SK-N-SH (cell line): ENCODE data around the gene DGLUCY. TPM values are rescaled to one million over a fixed set of nuclear protein-coding genes. Genes with fewer than 3 reads are reported as not detected.

Source experiments
- CTCF ChIA-PET: fragments of 300-600, 350-600 bp; formaldehyde crosslinking; extraction: SDS; loops from one replicate; lab custom pipeline; 2021; lab: Yijun Ruan, JAX
- POLR2A ChIA-PET: fragments of 350-600 bp; sonication (Branson Sonifier 250); formaldehyde crosslinking; extraction: SDS; loops from one replicate; lab custom pipeline; 2020; ENCODE audit warnings: antibody characterized with exemption, inconsistent platforms; lab: Yijun Ruan, JAX
- DNase-seq: peaks from one replicate; pipeline ENCODE4 v3.0.0; 2012
- H2AFZ ChIP-seq: fragments of 200-600 bp; sonication (generic); 2 replicates; pipeline ENCODE4 v1.8.1; 2016; ENCODE audit warnings: antibody characterized with exemption, mild to moderate bottlenecking, low read depth
- H3F3A ChIP-seq: fragments of 200-600 bp; sonication (generic); replicated peaks from 2 replicates; pipeline ENCODE3; 2016; ENCODE audit warnings: antibody characterized with exemption, mild to moderate bottlenecking; ENCODE audit not compliant: insufficient read depth
- H3K27ac ChIP-seq, 2 experiments: fragments of 200-500 bp in 1 of 2; fragments of 200-600 bp in 1 of 2; sonication (Bioruptor generic) in 1 of 2; sonication (generic), shearing (Covaris generic) in 1 of 2; 2 replicates each; pipeline versions ENCODE4 v1.5.1 to v1.6.1; 2014 to 2016; ENCODE audit warnings: low read depth in 2 of 2, inconsistent platforms in 1 of 2, low read length in 1 of 2, mild to moderate bottlenecking in 1 of 2, mixed read lengths in 1 of 2
- H3K27me3 ChIP-seq: fragments of 200-600 bp; sonication (generic), shearing (Covaris generic); 2 replicates; pipeline ENCODE4 v1.6.1; 2016; ENCODE audit warnings: mixed run types; ENCODE audit not compliant: insufficient read depth
- H3K36me3 ChIP-seq, 2 experiments: fragments of 200-500 bp in 1 of 2; fragments of 200-600 bp in 1 of 2; sonication (Bioruptor generic) in 1 of 2; sonication (generic) in 1 of 2; replicated peaks in 1 of 2; 2 replicates each; pipeline versions ENCODE3 to v1.5.1; 2014 to 2016; ENCODE audit warnings: low read length in 1 of 2, mild to moderate bottlenecking in 1 of 2; ENCODE audit not compliant: insufficient read depth in 2 of 2, control insufficient read depth in 1 of 2
- H3K4me1 ChIP-seq, 2 experiments: fragments of 200-500 bp in 1 of 2; fragments of 200-600 bp in 1 of 2; sonication (Bioruptor generic) in 1 of 2; sonication (generic), shearing (Covaris generic) in 1 of 2; 2 replicates each; pipeline versions ENCODE4 v1.5.1 to v1.6.1; 2014 to 2016; ENCODE audit warnings: low read depth in 1 of 2, low read length in 1 of 2, mixed run types in 1 of 2; ENCODE audit not compliant: insufficient read depth in 2 of 2, control insufficient read depth in 1 of 2
- H3K4me2 ChIP-seq: fragments of 200-600 bp; sonication (generic), shearing (Covaris generic); 2 replicates; pipeline ENCODE4 v1.6.1; 2017; ENCODE audit warnings: mixed run types
- H3K4me3 ChIP-seq, 2 experiments: fragments of 200-500 bp in 1 of 2; fragments of 200-600 bp in 1 of 2; sonication (Bioruptor generic) in 1 of 2; sonication (generic), shearing (Covaris generic) in 1 of 2; 2 replicates each; pipeline versions ENCODE4 v1.5.1 to v1.8.1; 2014 to 2016; ENCODE audit warnings: low read depth in 2 of 2, inconsistent platforms in 1 of 2, low read length in 1 of 2, mild to moderate bottlenecking in 1 of 2, mixed read lengths in 1 of 2, moderate library complexity in 1 of 2
- H3K79me2 ChIP-seq: fragments of 200-600 bp; sonication (generic); 2 replicates; pipeline ENCODE4 v1.8.1; 2017; ENCODE audit warnings: mild to moderate bottlenecking; ENCODE audit not compliant: insufficient read depth
- H3K9ac ChIP-seq: fragments of 200-600 bp; sonication (generic); 2 replicates; pipeline ENCODE4 v1.6.1; 2017; ENCODE audit warnings: mixed run types
- H3K9me2 ChIP-seq: fragments of 200-600 bp; sonication (generic); 2 replicates; pipeline ENCODE4 v1.6.1; 2017; ENCODE audit warnings: mixed run types
- H3K9me3 ChIP-seq: fragments of 200-600 bp; sonication (generic); 2 replicates; pipeline ENCODE4 v1.6.1; 2017; ENCODE audit warnings: mixed run types, mild to moderate bottlenecking, moderate library complexity
- H4K20me1 ChIP-seq: fragments of 200-600 bp; sonication (generic); 2 replicates; pipeline ENCODE4 v1.6.1; 2017; ENCODE audit warnings: mild to moderate bottlenecking, mixed run types; ENCODE audit not compliant: insufficient read depth
- CHD2 ChIP-seq: fragments of 150-350 bp; IDR thresholded peaks from 2 replicates; pipeline ENCODE4 v1.6.1; 2018; ENCODE audit warnings: low read length; ENCODE audit not compliant: partially characterized antibody
- CTCF ChIP-seq: fragments of 200-600 bp; sonication (generic); IDR thresholded peaks from 2 replicates; pipeline ENCODE4 v1.6.1; 2017; ENCODE audit warnings: antibody characterized with exemption, mild to moderate bottlenecking, moderate library complexity
- EP300 ChIP-seq, 2 experiments: IDR thresholded peaks; 2 replicates each; pipeline versions ENCODE4 v1.4.0 to v1.6.1; 2012; ENCODE audit warnings: borderline replicate concordance in 1 of 2, low read depth in 1 of 2, low read length in 1 of 2
- EZH2phosphoT487 ChIP-seq: fragments of 200-600 bp; sonication (generic); IDR thresholded peaks from 2 replicates; pipeline ENCODE4 v1.6.1; 2017; ENCODE audit warnings: low read depth, mixed run types, mild to moderate bottlenecking, antibody characterized with exemption, moderate library complexity, borderline replicate concordance
- FOXJ3 ChIP-seq: sonication (generic); formaldehyde crosslinking; IDR thresholded peaks from 2 replicates; pipeline ENCODE4 v1.5.1; 2020; ENCODE audit warnings: mild to moderate bottlenecking, missing genetic modification reagents
- FOXM1 ChIP-seq: IDR thresholded peaks from 2 replicates; pipeline ENCODE4 v1.4.0; 2012; ENCODE audit warnings: low read depth, mild to moderate bottlenecking
- GABPA ChIP-seq: IDR thresholded peaks from 2 replicates; pipeline ENCODE4 v1.4.0; 2012; ENCODE audit warnings: low read depth, mild to moderate bottlenecking
- MEF2A ChIP-seq: IDR thresholded peaks from 2 replicates; pipeline ENCODE4 v1.4.0; 2012; ENCODE audit warnings: low read depth, borderline replicate concordance
- MXI1 ChIP-seq: IDR thresholded peaks from 2 replicates; pipeline ENCODE4 v1.6.1; 2012; ENCODE audit warnings: mild to moderate bottlenecking, low read depth, low read length, improper control_type of control experiment
- NFIC ChIP-seq: IDR thresholded peaks from 2 replicates; pipeline ENCODE4 v1.4.0; 2012; ENCODE audit warnings: borderline replicate concordance
- POLR2AphosphoS5 ChIP-seq: IDR thresholded peaks from 2 replicates; pipeline ENCODE4 v1.6.1; 2012; ENCODE audit warnings: low read depth, low read length
- RAD21 ChIP-seq: IDR thresholded peaks from 2 replicates; pipeline ENCODE4 v1.6.1; 2012; ENCODE audit warnings: mild to moderate bottlenecking, low read length
- RCOR1 ChIP-seq: fragments of 150-350 bp; IDR thresholded peaks from 2 replicates; pipeline ENCODE4 v1.6.1; 2017; ENCODE audit warnings: antibody characterized with exemption, low read length
- TCF12 ChIP-seq: IDR thresholded peaks from 2 replicates; pipeline ENCODE4 v1.4.0; 2012
- USF1 ChIP-seq: IDR thresholded peaks from 2 replicates; pipeline ENCODE4 v1.4.0; 2012; ENCODE audit warnings: low read depth, borderline replicate concordance
- WGBS: methylation state at CpG from one replicate; pipeline ENCODE4 v1.1.6; 2017; ENCODE audit warnings: low lambda C conversion rate; 5-methylcytosine and 5-hydroxymethylcytosine counted together
- polyA plus RNA-seq, 3 experiments: library from polyadenylated mRNA; depleted of rRNA; stranded (reverse); fragments of >200 nt; gene quantifications; 2 replicates each; pipeline ENCODE4 v1.2.3, GENCODE V29; 2012
- TF ChIP-seq, protein P1 (sequence below): fragments of 150-350 bp; IDR thresholded peaks from 2 replicates; pipeline ENCODE4 v1.6.1; 2016; ENCODE audit warnings: mild to moderate bottlenecking, low read depth, low read length

DGLUCY gene
- polyA plus RNA-seq, 1 of the 3 experiments (the other 2 are of a cell fraction) = 17.2 TPM

GRCh38 chr14:91230397-91231035 is 116.6 kb downstream of the DGLUCY start:
- no peaks in the 10 kb centered on the region for H3K9me3 ChIP-seq
- no peaks in the 10 kb centered on the region; a peak in 1 of 4 replicates for H3K4me1 ChIP-seq
- CTCF ChIA-PET = no interaction called here
- no peaks in the 10 kb centered on the region for H3F3A ChIP-seq
- no peaks in the 10 kb centered on the region for H3K9me2 ChIP-seq
- no peak overlapping the region for H3K27ac ChIP-seq
- H3K27me3 ChIP-seq = no peaks in the 10 kb centered on the region
- H3K4me3 ChIP-seq = no peak overlapping the region
- H3K79me2 ChIP-seq = no peaks in the 10 kb centered on the region
- H3K36me3 ChIP-seq = no peaks in the 10 kb centered on the region
- POLR2A ChIA-PET = no interaction called here
- H4K20me1 ChIP-seq = no peaks in the 10 kb centered on the region
- no peak overlapping the region for H2AFZ ChIP-seq
- DNase-seq = no peak
- WGBS = 84% methylated on average over 4 of the region's 4 CpGs
- H3K4me2 ChIP-seq = no peak overlapping the region
- no peak overlapping the region for H3K9ac ChIP-seq
- TF ChIP-seq POLR2AphosphoS5 (no peak), USF1 (peak; percentile 81)

- Histone ChIP-seq H3K9me3 (no peaks in the 10 kb centered on the region), H3K27ac (no peak overlapping the region)
- TF ChIP-seq CHD2 = no peak
Measured at GRCh38 chr14:91231446-91231845, 117.6 kb downstream of the DGLUCY start.

DNA sequence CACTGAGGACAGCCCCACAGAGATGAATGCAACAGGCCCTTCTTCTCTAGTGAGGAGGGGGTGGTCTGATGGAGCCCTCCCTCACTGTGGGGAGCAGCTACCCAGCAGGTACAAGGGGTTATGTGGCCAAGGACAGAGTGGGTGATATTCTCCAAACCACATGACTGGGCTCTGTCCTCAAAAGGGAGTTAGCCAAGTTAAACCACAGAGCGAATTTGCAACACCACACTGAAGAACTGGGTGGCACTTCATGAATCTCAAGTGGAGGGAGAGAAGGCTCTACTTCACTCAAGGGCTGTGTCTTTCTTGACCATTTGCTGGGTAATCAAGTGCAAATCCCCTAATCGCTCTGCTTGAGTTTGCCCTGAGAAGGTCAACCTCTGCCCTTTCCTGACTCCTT is 118.2 kb downstream of the DGLUCY start:
- TF ChIP-seq FOXM1 = no peak
- TF ChIP-seq MEF2A = no peak
- TF ChIP-seq MXI1 = no peak
- TF ChIP-seq CTCF = no peak
- no peak for TF ChIP-seq EZH2phosphoT487
- no peak for TF ChIP-seq TCF12
- no peak for TF ChIP-seq RAD21
- no peak for TF ChIP-seq USF1
- TF ChIP-seq NFIC = no peak
- no peak for TF ChIP-seq POLR2AphosphoS5
- TF ChIP-seq RCOR1 = no peak
- TF ChIP-seq, protein P1, sequence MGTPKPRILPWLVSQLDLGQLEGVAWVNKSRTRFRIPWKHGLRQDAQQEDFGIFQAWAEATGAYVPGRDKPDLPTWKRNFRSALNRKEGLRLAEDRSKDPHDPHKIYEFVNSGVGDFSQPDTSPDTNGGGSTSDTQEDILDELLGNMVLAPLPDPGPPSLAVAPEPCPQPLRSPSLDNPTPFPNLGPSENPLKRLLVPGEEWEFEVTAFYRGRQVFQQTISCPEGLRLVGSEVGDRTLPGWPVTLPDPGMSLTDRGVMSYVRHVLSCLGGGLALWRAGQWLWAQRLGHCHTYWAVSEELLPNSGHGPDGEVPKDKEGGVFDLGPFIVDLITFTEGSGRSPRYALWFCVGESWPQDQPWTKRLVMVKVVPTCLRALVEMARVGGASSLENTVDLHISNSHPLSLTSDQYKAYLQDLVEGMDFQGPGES = no peak
- TF ChIP-seq FOXJ3 (CRISPR knock-in tag) = no peak
- no peak for TF ChIP-seq GABPA
- no peak for TF ChIP-seq EP300 (IDR thresholded peaks at IDR 0.05; ENCODE audit: borderline replicate concordance in 1 of 2, low read depth in 1 of 2, low read length in 1 of 2)
- no peak overlapping the region for H3K27ac ChIP-seq

More at GRCh38 chr14:91231446-91231845, 117.6 kb downstream of the DGLUCY start:
- Histone ChIP-seq H3K79me2 (no peaks in the 10 kb centered on the region), H4K20me1 (no peaks in the 10 kb centered on the region), H2AFZ (no peak overlapping the region), H3K4me2 (no peak overlapping the region), H3K27me3 (no peaks in the 10 kb centered on the region), H3K9me2 (no peaks in the 10 kb centered on the region), H3K9ac (no peak overlapping the region), H3K36me3 (no peaks in the 10 kb centered on the region), H3K4me3 (no peak overlapping the region), H3K4me1 (no peaks in the 10 kb centered on the region; a peak in 1 of 4 replicates), H3F3A (no peaks in the 10 kb centered on the region)
- ChIA-PET POLR2A (no interaction called here), CTCF (no interaction called here)
- no peak for DNase-seq
- 69% methylated on average over 3 of the region's 3 CpGs for WGBS

More for the DNA sequence above, 118.2 kb downstream of the DGLUCY start:
- 70% methylated on average over 2 of the region's 2 CpGs for WGBS
- Histone ChIP-seq H4K20me1 (no peaks in the 10 kb centered on the region), H3K36me3 (no peaks in the 10 kb centered on the region), H2AFZ (no peak overlapping the region), H3K9me3 (no peaks in the 10 kb centered on the region), H3K4me1 (no peaks in the 10 kb centered on the region; a peak in 1 of 4 replicates), H3K9ac (no peak overlapping the region), H3K4me3 (no peak overlapping the region), H3K9me2 (no peaks in the 10 kb centered on the region), H3F3A (no peaks in the 10 kb centered on the region), H3K27me3 (no peaks in the 10 kb centered on the region), H3K4me2 (no peak overlapping the region), H3K79me2 (no peaks in the 10 kb centered on the region)
- ChIA-PET POLR2A (interaction anchor here (0.5 kb wide), 1 partner anchor 13 kb away, joined by 5 read pairs; no protein-coding TSS in a partner anchor), CTCF (no interaction called here)
- DNase-seq = no peak
